KG1 (cell line): Measurements from ENCODE around the gene BICDL2.
"Not testable (repeated sequence)": the region's sequence is repeated elsewhere in the genome, so short reads cannot be mapped to it uniquely, and the experiment has no call there.

Source experiments
- DNase-seq: peaks from one replicate; lab custom pipeline; 2025; lab: John Stamatoyannopoulos, UW

The BICDL2 gene

GRCh38 chr16:3063625-3064386 is 27.1 kb upstream of the BICDL2 start:
- no peak for DNase-seq

GRCh38 chr16:3062553-3062952 is 25.8 kb upstream of the BICDL2 start:
- DNase-seq, result no peak

- no peak for DNase-seq
These were observed 23.8 kb upstream of the BICDL2 start for GRCh38 chr16:3060339-3061127.

GRCh38 chr16:3059723-3060242 is 23.0 kb upstream of the BICDL2 start:
- no peak for DNase-seq

GRCh38 chr16:3059041-3059722 is 22.4 kb upstream of the BICDL2 start:
- peak; percentile 77 for DNase-seq

GRCh38 chr16:3058139-3059030 is 21.6 kb upstream of the BICDL2 start:
- no peak for DNase-seq

- DNase-seq, result no peak
These were observed 20.7 kb upstream of the BICDL2 start for GRCh38 chr16:3057181-3058138.

- DNase-seq, result no peak
These were observed 19.8 kb upstream of the BICDL2 start for GRCh38 chr16:3056336-3057180.

- not testable (repeated sequence) for DNase-seq
These were observed 19.0 kb upstream of the BICDL2 start for GRCh38 chr16:3055734-3056115.

GRCh38 chr16:3054965-3055733 is 18.4 kb upstream of the BICDL2 start:
- peak; percentile 58 for DNase-seq

- DNase-seq, result not testable (repeated sequence)
These were observed 16.6 kb upstream of the BICDL2 start for GRCh38 chr16:3053330-3053710.

- not testable (repeated sequence) for DNase-seq
These were observed 16.0 kb upstream of the BICDL2 start for GRCh38 chr16:3052571-3053329.

- DNase-seq, result no peak
These were observed 14.8 kb upstream of the BICDL2 start for GRCh38 chr16:3051494-3051893.

- DNase-seq, result no peak
These were observed 14.3 kb upstream of the BICDL2 start for GRCh38 chr16:3051009-3051408.

GRCh38 chr16:3050487-3050886 is 13.7 kb upstream of the BICDL2 start:
- no peak for DNase-seq

- no peak for DNase-seq
These were observed 13.3 kb upstream of the BICDL2 start for GRCh38 chr16:3049921-3050481.

- no peak for DNase-seq
These were observed 10.6 kb upstream of the BICDL2 start for GRCh38 chr16:3047387-3047720.
